GM20000 (cell line): Measurements from ENCODE around the gene XRCC4.
"Not testable (repeated sequence)": the region's sequence is repeated elsewhere in the genome, so short reads cannot be mapped to it uniquely, and the experiment has no call there.

Source experiments
- DNase-seq: peaks from one replicate; pipeline ENCODE4 v3.0.0; 2012; ENCODE audit warnings: low spot score
- TF ChIP-seq, protein P1 (sequence below): IDR thresholded peaks from 2 replicates; pipeline ENCODE4 v1.5.1; 2012; ENCODE audit warnings: mild to moderate bottlenecking, control low read depth; ENCODE audit errors: extremely low read depth, missing control alignments

The XRCC4 gene

DNA sequence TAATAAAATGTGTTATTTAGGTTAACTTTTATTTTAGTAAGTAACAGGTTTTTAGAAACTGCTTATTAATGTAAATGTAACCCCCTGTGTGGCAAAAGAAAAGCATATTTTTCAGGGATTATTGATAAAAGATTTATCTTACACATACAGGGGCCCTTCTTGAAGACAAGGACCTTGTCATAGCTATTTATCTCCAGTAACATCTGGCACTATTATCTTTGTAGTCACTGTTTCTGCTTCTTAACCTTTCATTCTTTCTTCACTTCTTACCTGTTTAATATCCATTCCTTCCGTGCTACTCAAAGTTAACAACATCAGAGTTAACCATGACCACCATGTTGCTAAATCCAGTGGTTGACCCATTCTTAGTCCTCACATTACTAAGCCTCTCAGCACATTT lies 276.4 kb downstream of the XRCC4 start:
- DNase-seq, result no peak
- TF ChIP-seq, protein P1, sequence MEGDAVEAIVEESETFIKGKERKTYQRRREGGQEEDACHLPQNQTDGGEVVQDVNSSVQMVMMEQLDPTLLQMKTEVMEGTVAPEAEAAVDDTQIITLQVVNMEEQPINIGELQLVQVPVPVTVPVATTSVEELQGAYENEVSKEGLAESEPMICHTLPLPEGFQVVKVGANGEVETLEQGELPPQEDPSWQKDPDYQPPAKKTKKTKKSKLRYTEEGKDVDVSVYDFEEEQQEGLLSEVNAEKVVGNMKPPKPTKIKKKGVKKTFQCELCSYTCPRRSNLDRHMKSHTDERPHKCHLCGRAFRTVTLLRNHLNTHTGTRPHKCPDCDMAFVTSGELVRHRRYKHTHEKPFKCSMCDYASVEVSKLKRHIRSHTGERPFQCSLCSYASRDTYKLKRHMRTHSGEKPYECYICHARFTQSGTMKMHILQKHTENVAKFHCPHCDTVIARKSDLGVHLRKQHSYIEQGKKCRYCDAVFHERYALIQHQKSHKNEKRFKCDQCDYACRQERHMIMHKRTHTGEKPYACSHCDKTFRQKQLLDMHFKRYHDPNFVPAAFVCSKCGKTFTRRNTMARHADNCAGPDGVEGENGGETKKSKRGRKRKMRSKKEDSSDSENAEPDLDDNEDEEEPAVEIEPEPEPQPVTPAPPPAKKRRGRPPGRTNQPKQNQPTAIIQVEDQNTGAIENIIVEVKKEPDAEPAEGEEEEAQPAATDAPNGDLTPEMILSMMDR, result no peak

DNA sequence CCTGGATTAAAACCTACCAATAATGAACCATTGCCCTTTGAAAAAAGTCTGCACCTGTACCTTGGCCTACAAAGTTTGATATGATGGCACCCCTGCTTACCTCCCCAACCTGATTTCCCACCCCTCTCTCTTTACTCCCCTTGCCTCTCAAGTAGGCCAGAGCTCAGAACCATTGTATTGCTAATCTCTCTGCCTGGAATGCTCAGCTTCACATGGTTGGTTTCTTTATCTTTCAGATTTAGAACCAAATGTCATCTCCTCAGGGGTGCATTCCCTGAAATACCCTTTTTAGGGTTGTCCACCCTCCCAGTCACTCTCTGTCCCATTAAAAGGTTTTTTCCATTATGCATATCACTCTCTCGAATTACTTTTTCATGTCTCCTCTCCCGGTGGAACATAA lies 277.6 kb downstream of the XRCC4 start:
- TF ChIP-seq, protein P1, result no peak

DNA sequence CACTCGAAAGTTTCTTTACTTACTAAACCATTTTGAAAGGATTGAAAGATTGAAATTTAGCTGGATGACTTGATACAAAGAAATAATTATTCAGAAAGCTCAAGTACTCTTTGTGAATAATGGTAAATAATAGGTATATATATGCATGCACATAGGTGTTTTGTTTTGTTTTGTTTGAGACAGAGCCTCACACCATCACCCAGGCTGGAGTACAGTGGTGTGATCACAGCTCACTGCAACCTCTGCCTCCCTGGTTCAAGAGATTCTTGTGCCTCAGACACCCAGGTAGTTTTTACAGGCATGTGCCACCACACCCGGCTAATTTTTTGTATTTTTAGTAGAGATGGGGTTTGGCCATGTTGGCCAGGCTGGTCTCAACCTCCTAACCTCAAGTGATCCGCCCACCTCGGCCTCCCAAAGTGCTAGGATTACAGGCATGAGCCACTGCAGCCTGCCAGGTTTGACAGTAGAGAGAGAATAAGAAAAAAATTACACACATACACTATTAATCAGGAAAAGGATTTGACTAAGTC lies 278.2 kb downstream of the XRCC4 start:
- not testable (repeated sequence) for DNase-seq

More for the DNA sequence above, 277.6 kb downstream of the XRCC4 start:
- no peak for DNase-seq

DNA sequence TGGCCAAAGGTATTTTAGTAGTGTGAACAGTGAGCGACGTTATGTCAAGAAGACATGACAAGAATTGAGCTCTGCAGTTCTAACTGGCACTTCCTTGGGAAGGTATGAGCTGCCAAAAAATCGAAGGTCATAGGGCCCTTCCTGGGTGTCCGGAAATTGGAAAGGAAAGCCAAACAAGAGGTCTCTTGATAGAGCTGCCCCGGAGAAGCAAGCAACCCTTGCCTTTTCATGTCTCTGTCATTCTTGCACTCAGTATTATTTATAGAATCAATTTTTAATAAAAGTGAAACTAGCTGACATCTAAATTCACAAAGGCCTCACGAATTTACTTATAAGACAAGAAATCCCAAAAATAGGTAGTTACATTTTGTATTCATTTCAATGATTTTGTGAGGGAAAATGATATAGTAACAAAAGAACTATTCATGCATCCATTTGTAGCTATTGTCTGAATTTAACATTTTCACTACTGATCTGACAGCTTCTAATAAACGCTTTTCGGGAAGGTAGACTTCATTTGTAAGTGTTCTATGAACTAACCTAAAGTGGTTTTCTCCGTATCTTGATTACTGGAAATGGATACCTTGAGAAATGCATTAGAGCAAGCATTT lies 280.4 kb downstream of the XRCC4 start:
- TF ChIP-seq, protein P1, result no peak
- DNase-seq, result no peak

DNA sequence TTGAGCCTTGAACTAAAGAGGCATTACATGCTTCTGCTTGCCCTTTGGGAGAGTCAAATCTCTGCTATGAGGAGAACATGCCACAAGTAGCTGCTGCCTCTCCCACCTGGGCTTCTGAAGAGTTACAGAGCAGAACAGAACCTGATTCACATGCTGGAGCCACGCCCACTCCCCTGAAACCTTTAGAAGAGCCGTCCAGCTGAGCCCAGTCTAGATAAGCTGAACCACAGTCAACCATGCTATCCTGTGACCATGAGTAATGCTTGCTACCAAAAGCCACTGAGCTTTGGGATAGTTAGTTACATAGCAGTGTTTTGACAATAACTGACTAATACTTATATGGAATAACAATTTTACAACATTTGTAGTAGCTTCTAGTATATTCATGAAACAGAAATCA lies 283.2 kb downstream of the XRCC4 start:
- DNase-seq, result no peak
- TF ChIP-seq, protein P1, result no peak

DNA sequence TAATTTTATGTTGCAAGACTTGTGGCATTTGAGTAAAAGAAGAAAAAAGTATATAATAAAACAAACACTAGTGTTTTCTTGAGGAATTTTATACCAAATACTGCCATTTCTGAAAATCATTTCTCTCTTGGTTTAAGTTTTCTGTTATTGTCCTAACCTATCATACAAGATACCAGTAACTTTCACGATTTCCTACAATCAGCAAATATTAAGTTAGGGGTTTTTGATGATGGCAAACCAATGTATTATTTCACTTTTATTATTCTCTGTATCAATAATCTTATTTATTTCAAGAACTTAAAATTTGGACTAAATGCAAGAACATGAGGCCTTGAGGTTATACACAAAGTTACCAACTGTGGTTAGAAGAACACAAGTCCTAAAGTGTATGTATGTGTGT lies 285.2 kb downstream of the XRCC4 start:
- no peak for DNase-seq
- TF ChIP-seq, protein P1, result no peak

DNA sequence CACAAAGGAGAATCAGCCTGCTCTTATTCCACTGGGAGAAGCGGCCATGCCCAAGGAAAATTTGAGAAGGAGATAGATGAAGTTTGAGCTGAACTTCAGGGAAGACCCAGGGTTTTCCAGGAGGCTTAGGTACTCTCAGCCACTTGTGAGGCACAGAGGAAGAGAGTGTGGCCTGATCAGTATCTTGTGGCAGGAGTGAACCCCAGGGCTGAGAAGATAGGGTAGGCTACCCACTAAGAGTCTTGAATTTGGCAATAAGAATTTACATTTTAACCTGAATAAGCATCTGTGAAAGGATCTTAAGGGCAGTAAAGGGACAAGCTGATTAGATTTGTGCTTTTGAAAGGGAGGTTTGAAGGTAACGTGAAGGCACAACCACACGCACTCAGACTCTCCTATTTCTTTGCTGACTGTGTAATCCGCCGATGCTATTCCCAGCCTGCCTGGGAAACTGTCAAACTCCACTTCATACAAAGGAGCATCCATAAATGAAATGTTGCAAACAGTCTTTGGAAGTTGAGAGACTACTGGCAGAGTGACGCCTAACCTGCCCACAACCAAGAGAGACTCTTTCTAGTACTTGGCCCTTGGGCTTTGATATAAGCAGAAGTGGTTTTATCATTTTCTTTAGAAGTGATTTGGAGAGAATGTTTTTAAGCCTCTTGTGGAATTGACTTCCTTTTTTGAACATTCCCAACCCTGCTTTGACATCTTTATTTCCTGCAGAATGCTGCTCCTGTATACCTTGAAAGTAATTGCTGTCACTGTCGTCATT lies 286.0 kb downstream of the XRCC4 start:
- TF ChIP-seq, protein P1, result no peak

DNA sequence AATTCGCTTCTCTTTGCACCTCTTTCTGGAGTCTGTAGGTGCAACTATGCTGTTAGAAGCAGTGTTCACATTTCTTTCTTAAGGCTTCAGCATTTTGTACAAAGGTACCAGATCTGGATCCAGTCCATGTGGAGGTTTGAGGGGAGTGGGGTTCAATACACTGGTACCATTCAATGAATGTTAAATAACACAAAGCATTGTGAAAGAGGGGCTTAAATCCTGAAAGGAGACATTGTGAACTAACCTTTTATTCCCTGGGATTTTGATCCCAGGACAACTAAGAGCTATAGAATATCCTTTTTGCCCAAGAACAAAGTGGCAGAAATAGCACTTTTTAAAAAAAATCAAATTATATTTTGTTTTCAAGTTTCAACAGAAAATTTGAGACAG lies 286.5 kb downstream of the XRCC4 start:
- TF ChIP-seq, protein P1, result no peak
- DNase-seq, result no peak

More for the DNA sequence above, 286.0 kb downstream of the XRCC4 start:
- no peak for DNase-seq
